ENCODE data around the gene FCN3.
A peak's percentile ranks its signal among the peaks of the same experiment; 100 is the strongest.
"Not testable (repeated sequence)": the region's sequence is repeated elsewhere in the genome, so short reads cannot be mapped to it uniquely, and the experiment has no call there.

Gene FCN3

DNA sequence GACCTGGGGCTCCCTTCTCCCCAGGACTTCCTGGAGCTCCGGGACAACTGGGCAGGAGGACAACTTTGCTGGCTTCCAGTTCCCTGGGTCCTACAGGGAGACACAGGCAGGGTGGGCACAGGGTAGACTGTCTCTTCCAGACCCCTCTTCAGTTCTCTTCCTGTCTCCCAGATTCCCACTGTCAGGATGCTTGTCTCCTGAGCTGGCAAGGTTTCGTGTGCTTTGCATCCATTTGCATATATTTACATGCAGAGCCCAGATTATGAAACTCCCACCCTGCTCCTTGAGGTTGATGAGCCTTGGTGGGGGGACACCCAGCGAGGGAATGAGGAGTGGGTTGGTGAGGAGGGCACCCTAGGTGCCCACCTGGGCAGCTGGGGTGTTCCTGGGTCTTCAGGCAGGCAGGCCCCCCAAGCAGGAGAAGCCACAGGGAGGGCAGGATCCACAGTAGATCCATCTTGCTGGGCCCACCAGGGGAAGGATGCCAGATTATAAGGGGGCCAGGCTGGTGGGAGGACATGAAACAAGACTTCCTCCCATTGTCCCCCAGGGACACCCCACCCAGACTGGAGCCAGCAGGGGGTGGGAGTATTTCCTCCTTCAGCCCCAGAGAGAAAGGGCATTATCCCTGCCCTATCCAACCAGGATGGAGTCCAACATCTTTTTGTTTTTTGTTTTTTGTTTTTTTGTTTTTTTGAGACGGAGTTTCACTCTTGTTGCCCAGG, at the start of gene FCN3:
Gene FCN3, minus strand, starts transcription at position 463 of the 725 bp plus-strand sequence. Its CDS starts 6 bp downstream, at position 457.
- no peak for DNase-seq (ENCODE audit: low read depth in 2 of 3, low spot score in 1 of 3)

DNA sequence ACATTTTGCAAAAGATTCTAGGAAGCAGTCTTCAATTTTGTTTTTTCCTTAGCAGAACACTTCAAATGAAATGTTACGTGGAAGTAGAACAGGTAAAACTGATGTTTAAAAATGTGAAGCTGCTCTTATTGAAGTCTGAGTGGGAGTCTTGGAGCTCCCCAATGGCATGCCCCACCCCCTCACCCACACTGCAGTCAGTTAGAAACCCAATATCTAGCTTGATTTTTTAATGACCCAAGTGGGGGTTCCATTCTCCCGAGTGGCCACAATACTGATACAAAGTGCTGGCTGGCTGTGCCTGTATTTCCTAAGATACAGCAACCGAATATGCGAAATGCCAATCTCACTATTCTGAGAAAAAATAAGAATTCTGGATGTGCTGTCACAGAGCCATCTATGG, 49.1 kb upstream of the FCN3 start:
- no peak for DNase-seq (ENCODE audit: low read depth in 2 of 3, low spot score in 1 of 3)

DNA sequence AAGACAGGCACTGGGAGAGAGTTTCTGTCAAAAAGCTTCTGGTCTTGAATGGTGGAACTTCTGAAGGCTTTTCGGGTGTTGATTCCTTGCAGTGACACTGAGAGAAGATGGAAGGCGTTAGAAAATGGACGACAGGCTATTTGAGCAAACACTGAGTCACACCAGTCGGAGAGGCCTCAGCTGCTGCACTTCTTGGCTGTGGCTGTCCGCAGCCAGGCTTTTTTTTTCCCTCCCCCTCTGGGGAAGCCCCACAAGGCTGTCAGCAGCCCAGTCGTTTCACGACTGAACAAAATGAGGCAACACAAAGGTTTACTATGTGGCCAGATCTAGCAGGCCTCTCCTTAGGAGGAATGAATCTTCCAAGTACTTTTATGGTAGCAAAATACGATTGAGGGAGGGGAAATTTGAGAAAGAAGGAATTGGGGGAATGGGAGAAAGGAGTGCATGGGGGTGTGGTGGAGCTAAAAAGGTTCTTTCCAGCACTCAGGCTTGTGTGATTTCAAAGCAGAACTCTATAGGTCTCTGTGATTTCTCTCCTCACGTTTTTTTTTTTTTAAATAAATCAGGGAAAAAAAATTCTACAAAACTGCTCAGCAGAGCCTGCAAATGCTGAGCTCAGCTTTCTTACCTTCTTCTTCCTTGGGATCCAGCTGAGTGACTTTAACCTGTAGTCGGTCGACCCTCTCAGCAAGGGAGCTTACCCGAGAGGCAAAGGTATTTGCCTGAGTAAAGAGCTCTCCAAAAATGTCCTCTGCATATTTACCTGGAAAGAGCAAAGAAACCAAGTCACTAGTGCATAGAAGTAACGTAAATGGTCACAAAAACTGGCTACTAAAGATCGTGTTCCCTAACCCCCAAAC, 43.9 kb upstream of the FCN3 start:
- peak; percentile 44 to 66 (median 60) for DNase-seq (ENCODE audit: low read depth in 2 of 3, low spot score in 1 of 3)

DNA sequence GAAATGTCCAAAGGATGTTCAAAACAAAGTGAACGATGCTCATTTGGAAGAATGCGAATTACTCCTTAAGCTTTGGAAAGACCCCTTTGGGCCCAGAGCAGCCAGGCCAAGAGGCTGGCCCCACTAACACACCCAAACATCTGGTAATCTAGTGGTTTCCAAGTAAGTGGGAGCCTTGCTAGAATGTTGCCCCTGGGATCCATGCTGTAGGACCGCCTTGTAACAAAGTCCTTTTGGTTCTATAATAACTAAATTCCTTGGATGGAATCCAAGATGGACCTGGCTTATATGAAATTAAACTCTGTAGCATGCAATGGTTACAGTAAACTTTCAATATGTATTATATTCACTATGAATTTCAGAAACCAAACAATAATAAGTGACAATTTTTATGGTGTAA, 43.1 kb upstream of the FCN3 start:
- no peak for DNase-seq (ENCODE audit: low read depth in 2 of 3, low spot score in 1 of 3)

DNA sequence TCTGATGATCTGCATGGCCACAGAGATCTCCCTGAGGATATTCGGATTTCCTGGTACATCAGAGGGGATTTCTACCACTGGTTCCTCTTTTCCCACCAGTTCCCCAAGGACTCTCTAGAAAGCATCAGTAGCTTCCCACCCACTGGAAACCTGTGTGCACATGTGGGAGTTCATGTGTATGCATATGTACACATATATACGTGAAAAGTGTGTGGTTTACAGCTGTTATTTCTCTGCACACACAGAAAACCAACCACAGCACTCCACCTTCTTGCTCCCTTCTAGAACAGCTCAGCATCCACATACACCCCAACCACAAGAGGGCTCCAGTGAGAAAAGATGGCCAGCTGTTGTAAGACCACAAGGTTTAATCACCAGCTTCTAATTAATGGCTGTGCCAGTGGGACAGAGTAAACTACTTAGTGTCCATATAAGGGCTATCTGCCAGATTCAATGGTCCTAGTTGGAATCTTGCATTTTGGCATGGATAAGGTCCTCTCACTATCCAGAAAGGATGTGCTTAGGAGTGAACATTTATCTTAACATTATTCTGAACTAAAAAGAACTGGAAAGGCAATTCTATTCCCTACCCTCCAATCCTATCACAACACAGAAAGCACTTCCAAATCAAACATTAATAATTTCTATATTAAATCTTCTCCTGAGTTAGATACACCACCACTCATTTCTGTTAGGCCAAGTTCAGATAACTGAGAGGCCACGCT, 41.9 kb upstream of the FCN3 start:
- DNase-seq (ENCODE audit: low read depth in 2 of 3, low spot score in 1 of 3), result peak in 2 of 3 donors; percentile 33 to 70

DNA sequence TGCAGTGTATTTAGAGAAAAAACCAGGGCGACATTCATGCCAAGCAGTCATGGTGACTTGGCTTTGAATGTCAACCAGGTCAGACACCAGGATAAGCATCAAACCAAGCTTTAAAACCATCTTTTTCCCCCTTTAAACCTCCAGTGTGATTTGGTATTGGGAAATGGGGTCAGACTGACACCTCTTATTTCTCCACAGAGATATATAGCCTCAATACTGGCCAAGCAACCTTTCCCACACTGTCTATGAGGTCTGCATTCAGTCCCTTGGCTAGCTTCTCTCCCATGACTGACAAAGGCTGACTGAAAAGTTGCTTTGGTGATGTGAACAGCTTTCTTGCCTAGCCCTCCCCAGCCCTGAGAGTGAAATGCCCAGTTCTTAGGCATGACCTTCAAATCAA, 39.5 kb upstream of the FCN3 start:
- no peak for DNase-seq (ENCODE audit: low read depth in 2 of 3, low spot score in 1 of 3)

DNA sequence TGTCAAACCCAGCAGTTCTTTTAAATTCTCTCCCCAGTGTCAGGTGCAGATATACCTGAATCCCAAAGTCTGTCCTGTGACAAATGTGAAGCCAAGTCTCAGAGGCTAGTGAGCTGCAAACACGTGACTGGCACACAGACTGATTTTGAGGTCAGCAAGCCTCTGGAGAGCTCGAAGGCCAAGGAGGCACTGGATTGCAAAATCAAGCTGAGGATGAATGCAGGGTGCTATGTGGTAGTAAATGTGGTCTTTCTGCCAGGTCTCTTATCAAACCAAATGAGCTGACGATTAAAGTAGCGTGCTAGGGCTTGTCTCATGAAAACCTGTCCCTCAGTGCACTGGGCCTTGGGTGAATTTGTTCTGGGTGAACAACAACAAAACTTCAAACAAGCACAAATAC, 38.4 kb upstream of the FCN3 start:
- DNase-seq (ENCODE audit: low read depth in 2 of 3, low spot score in 1 of 3), result no peak

DNA sequence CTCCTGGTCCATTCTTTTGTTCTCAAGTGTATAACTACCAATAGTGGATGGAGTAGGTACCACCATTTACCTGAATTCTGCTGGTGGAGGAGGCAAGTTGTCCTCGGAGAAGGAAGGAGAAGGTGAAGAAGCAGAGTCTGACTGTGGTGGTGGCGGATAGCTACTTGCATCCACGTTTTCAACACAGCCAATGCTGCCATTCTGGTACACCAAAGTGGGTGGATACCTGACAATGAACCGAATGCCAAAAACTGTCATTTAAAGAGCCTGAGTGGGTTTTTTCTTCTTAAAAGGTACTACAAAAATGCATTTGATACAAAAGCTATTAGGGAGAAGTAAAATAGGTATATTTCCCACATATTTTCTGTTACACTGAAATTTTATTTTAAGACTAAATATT, 37.9 kb upstream of the FCN3 start:
- no peak for DNase-seq (ENCODE audit: low read depth in 2 of 3, low spot score in 1 of 3)

DNA sequence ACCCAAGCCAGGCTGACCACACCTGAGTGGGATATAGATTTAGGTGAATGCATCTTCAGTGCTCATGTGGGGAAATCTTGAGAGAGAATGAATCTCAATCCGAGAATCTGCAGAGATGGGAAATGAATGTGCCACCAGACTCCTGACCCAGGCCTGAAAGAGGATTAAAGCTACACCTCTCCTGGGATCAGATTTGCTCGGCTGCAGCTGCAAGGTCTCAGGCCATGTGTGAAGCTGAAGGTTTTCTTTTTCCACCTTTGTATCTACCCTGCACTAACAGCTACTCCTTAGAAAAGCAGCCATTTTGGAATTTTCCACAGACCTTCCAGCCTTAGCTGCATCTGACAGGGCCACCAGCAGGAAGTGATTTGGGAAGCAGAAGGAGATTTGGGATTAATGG, 36.1 kb upstream of the FCN3 start:
- no peak for DNase-seq (ENCODE audit: low read depth in 2 of 3, low spot score in 1 of 3)

DNA sequence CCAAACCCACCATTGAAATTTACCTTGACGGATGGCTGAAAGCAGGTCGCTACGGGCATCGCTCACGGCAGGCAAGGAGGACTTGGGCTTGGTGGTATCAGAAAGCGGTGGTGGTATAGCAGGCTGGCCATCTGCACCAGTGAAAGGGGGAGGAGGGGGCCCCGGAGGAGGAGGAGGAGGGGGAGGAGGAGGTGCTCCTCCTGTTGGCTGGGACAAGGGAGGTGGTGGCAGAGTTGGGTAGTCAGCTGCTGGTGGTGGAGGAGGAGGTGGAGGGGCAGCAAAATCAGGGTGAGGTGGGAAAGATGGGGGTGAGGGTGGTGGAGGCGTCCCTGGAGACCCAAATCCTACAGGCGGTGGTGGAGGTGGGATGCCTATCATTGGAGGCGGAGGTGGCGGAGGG, 35.0 kb upstream of the FCN3 start:
- DNase-seq (ENCODE audit: low read depth in 2 of 3, low spot score in 1 of 3), result no peak

DNA sequence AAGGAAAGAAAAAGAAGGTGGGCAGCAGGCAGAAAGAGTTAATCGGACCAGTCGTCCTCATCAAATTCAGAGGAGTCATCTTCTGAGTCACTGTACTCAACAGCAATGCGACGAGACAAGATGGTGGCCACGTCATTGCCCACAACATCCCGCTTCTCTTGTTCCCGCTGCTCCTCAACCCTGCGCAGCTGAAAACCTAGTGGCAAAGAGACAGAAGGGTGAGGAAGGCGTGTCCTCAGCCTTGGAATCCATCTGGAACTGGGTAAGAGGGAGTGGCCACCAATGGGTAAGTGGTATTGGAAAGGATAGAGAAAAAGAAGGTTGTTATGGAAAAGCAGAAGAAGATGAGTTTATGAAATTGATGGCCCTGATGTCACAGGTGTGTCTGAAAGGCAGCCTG, 33.5 kb upstream of the FCN3 start:
- DNase-seq (ENCODE audit: low read depth in 2 of 3, low spot score in 1 of 3), result no peak

DNA sequence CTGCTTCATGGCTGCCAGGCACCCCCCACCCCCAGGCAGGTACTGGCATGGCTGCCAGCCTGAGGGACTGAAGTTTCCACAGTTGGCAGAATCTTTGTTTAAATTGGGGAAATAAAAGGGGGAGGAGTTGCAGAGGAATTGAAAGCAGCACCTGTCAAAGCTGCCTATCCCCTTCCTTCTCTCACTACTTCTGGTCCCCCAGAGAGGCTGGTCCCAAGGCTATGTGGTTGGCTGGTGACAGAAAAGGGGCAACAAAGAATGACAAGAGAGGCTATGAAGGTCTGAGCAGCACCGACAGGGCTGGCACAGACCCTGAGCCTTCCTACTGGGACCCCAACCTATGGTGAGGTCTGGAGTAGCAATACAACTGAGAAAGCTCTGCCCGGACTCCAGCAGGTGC, 32.2 kb upstream of the FCN3 start:
- not testable (repeated sequence) for DNase-seq (ENCODE audit: low read depth in 2 of 3, low spot score in 1 of 3)

DNA sequence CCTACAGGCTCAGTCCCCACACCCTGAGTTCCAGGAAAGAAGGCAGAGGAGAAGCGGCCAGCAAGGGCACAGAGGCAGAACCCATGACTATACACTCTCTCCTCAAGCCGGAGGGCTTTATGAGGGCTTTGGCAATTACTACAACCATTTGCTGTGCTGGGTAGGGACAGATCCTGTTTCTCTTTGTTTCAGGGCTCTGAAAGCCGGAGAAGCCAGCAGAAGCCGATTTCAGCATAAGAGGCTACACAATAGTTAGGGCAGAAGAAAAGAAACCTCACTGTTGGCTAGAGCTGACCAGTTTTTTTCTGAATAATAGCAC, 31.7 kb upstream of the FCN3 start:
- no peak for DNase-seq (ENCODE audit: low read depth in 2 of 3, low spot score in 1 of 3)

DNA sequence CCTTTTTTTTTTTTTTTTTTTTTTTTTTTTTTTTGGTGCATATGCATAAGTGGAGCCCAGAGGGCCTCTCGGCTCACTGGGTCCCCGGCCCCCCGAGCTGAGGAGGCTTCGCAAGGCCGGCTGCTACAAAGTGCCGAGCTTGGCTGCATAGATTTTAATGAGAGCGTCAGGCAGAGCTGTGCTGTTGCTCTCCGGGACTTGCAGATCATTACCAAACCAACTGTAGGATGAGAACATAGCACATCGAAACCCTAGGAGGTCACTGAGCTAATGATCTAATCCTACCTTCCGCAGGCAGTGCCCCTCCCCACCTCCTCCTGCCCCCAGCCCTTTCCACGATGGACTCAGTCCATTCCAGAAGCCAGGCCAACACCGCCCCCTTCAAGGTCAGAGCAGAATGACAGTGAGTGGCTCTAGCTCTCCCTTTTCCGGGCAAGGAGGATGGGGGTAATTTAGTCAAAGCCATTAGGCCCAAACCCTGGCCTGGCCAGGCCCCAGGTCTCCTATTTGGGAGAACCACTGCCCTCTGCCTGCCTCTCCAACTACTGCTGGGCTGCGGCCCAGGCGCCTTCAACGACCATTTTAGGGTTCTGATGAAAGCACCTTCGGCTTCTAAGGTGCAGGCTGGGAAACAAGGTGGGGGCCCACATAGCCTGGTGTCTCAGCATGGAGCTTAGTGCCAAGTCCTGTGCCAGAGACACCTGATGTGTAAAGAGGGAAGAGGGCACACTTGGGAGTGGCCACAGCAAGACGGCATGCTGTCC, 31.2 kb upstream of the FCN3 start:
- DNase-seq (ENCODE audit: low read depth in 2 of 3, low spot score in 1 of 3), result not testable (repeated sequence)

DNA sequence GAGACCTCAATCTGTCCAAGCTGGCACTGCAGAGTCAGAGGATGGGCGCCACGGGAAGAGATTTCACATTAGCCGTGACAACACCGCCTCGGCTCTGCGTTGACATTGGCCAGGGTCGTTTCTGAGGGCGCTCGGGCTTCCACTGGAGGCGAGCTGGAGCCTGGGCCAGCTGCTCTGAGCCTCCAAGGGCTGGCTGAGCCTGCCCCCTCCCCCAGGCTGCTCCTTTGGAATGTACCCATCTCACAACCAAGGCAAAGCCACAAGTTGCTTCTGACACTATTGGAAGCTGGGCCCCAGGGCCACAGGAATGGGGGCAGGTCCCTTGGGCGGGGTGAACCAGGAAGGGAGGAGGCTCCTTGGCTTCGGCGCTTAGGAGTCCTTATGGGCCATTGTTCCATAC, 30.4 kb upstream of the FCN3 start:
- DNase-seq (ENCODE audit: low read depth in 2 of 3, low spot score in 1 of 3), result no peak

DNA sequence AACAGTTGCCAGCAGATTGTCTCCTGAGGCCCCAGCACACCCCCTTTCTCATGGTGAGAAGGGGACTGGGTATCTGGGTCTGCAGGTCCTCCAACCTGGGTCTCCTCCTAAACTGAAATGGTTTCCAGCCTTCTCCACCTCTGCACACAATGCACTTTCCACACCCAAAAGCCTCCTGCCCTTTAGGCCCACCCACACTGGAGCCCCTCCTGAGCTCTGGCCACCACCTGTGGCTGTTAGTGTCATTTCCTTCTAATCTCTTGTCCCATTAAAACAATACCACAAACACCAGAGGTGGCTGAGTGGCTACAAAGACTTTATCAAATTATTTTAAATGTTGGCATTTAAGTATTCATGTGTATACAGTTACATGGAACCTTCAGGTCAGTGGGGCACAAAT, 29.3 kb upstream of the FCN3 start:
- no peak for DNase-seq (ENCODE audit: low read depth in 2 of 3, low spot score in 1 of 3)

DNA sequence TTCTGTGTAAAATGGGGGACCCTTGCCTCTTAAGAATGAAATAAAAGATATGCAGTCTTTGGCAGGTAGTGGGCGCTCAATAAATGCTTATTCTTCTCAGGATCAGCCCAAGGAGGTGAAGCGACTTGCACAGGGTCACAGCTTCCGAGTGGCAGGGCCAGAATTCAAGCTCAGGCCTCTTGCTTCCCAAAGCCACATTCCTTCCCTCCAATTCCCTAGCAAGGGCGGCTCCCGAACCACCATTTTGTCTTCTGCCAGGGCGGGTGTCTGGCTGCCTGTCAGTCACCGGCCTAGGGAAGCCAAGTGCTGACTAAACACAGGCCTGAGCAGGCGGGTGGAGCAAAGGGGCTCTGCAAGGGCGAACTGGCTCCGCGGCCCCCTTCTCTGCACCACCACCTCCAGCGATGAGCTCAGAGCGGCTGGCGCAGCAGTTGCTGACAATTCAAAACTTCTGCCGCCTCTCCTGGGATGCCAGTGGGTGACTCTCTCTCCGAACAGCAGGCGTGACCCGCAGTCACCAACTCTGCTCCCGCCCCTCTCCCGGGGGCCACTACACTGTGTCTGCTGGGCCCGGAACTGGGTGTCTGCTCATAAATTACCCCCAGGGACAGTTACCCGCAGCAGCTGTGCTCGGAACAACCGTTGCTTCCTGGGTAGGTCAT, 28.6 kb upstream of the FCN3 start:
- no peak for DNase-seq (ENCODE audit: low read depth in 2 of 3, low spot score in 1 of 3)

DNA sequence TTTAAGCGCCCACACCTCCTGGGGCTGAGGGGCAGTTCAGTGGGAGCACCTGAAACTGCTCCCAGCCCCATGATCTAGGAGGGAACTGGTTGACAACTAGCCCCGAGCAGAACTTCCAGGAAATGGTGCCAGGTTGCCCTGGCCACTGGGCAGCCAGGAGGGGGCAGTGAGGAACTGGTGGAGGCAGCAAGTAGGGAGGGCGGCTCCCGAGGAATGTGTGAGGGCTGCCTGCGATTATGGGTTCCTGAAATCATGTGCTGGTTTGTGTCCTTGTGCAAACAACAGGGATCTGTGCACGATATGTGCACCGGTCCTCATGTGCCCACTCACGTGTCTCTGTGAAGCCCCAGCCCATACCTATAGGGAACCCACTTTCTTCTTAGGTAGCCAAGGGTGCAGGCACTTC, 27.7 kb upstream of the FCN3 start:
- no peak for DNase-seq (ENCODE audit: low read depth in 2 of 3, low spot score in 1 of 3)

DNA sequence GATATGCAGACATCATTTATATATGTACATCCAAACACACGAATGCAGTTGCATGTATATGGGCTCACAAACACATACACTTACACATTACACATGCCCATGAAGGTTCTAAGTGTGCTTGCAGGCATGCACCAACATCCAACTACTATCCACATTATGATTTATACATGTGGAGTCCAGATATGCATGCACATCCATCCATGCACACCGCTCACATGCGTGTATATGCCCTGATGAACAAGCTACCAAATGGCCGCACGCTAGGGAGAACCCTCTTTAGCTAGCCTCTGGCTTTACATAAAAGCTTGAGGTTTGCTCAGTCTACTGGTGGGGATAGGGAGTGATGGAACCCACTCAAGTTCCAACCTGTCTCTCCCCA, 26.3 kb upstream of the FCN3 start:
- DNase-seq (ENCODE audit: low read depth in 2 of 3, low spot score in 1 of 3), result no peak

DNA sequence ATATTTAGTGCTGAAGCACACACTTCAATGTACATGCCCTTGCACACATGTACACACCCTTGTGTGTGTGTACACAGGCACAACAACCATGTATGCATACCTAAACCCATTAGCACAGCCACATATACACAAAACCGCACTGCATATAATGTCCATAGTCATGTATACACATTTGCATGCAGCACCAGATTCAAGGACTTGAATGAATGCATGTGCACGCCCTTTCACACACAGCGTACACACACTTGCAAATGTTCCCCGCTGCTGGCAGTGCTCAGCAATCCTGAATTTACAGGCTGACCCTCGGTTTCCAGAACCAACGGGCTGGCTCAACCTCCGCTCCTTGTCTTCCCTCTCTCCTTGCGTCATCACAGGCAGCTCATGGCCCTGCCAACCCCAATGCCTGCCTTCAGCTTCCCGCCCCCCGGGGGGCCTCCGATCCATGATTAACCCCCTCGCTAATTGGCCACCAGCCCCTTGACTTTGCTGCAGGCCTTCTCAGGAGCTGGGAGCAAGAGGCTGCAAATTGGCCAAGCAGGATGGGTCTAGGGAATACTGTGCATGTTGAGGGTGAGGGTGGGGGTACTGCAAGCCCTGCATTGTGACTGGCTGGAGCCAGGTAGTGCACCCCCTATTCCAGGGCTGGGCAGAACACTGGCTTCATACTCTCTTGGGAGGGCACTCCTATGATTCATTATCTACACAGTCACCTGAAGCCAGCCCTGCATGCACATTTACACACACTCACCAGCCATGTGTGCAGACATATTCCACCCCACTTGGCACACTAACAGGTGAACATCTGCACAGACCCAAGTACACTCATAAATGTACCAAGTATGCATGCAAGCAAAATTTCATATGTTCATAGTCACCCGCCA, 25.7 kb upstream of the FCN3 start:
- no peak for DNase-seq (ENCODE audit: low read depth in 2 of 3, low spot score in 1 of 3)
